Measurements from ENCODE around the gene STX1A. TPM values are rescaled to one million over a fixed set of nuclear protein-coding genes. Genes with fewer than 3 reads are reported as not detected.
A peak's percentile ranks its signal among the peaks of the same experiment; 100 is the strongest.

The STX1A gene
- total and polyA plus RNA-seq, 2 of the 13 experiments (the other 11 are each of a cell fraction or from before 2014, with no cell fraction given), result 6.1 to 12.2 TPM

DNA sequence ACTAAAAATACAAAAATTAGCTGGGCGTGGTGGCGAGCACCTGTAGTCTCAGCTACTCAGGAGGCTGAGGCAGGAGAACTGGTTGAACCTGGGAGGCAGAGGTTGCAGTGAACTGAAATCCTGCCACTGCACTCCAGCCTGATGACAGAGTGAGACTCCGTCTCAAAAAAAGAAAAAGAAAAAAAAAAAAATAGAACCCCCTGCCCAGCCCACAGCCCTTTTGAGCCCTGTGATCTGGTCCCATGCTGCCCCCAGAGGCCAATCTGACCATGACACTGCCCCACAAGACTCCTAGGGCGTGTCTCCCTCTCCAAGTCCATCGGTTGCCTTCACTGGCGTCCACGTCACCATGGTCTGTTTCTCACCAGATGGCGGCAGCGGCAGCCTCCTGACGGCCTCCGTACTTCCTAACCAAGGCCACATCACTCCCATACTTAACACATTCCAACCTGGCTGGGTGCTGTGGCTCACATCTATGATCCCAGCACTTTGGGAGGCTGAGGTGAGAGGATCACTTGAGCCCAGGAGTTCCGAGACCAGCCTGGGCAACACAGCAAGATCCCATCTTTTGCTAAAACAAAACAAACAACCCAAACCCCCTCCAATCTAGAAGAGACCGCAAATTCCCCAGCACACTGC is 18.0 kb downstream of the STX1A start (continued):
- TF ChIP-seq TFDP2 (CRISPR knock-in tag; IDR thresholded peaks at IDR 0.05), result no peak
- no peak for TF ChIP-seq GTF2F1 (IDR thresholded peaks at IDR 0.05; ENCODE audit: low read length)
- peak; percentile 47; the same call in 1 of the 2 replicates for TF ChIP-seq SMC3 (IDR thresholded peaks at IDR 0.05; ENCODE audit: low read length)
- TF ChIP-seq, protein P1, sequence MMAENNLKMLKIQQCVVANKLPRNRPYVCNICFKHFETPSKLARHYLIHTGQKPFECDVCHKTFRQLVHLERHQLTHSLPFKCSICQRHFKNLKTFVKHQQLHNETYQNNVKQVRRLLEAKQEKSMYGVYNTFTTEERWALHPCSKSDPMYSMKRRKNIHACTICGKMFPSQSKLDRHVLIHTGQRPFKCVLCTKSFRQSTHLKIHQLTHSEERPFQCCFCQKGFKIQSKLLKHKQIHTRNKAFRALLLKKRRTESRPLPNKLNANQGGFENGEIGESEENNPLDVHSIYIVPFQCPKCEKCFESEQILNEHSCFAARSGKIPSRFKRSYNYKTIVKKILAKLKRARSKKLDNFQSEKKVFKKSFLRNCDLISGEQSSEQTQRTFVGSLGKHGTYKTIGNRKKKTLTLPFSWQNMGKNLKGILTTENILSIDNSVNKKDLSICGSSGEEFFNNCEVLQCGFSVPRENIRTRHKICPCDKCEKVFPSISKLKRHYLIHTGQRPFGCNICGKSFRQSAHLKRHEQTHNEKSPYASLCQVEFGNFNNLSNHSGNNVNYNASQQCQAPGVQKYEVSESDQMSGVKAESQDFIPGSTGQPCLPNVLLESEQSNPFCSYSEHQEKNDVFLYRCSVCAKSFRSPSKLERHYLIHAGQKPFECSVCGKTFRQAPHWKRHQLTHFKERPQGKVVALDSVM (CRISPR knock-in tag; IDR thresholded peaks at IDR 0.05), result peak; percentile 43
- no peak for TF ChIP-seq ZNF503 (CRISPR knock-in tag; IDR thresholded peaks at IDR 0.05)
- no peak for TF ChIP-seq KIAA2018 (CRISPR knock-in tag; IDR thresholded peaks at IDR 0.05; ENCODE audit: borderline replicate concordance)
- peak; percentile 33; the same call in 1 of the 2 replicates for TF ChIP-seq CREB1 (IDR thresholded peaks at IDR 0.05)
- no peak for TF ChIP-seq CREB1 (CRISPR knock-in tag; IDR thresholded peaks at IDR 0.05)
- peak; percentile 50; the same call in 1 of the 2 replicates for TF ChIP-seq ZBTB38 (CRISPR knock-in tag; IDR thresholded peaks at IDR 0.05)
- TF ChIP-seq ZFP36L1 (CRISPR knock-in tag; IDR thresholded peaks at IDR 0.05), result no peak
